ENCODE measurements around the gene ZNF827. TPM values are rescaled to one million over a fixed set of nuclear protein-coding genes. Genes with fewer than 3 reads are reported as not detected.

ZNF827 gene
- total RNA-seq, 1 experiment from 2014 or later, result 22.4 TPM

DNA sequence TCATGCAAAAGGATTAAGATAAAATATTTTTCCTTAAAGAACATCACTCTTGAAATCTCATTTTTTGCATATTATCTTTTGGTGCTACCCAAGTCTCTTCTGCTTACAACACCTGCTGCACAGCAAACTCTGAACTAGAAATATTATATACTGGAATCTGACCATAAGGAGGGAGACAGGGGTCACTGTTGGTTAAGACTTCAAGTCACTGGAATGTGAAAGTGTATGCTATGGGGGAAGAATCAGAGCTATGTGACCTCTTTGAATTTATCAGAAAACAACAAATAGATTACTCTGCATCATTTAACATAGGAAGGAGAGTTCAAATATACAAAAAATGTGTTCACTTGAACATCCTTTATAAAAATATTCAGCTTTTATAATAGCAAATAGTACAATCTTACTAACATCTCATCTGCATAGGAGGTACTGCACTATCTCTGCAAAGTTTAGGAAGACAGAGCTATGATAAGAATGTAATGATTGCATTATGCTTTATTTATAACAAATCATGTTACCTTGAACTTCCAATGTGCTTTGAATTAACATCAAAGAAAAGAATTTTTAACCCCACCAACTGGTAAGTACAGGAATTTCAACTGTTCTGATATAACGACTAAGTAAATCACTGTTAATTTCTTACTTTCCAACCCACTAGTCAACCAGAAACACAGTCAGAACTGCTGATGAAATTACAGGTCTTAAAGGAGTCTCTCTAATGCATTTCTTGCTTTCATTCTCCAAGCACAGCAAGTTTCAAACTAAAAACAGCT, 69.8 kb downstream of the ZNF827 start:
- Histone ChIP-seq H4K20me1 (ENCODE audit: insufficient read depth) (no peaks in the 10 kb centered on the region), H3K9me2 (ENCODE audit: insufficient read depth) (no peaks in the 10 kb centered on the region), H3K36me3 (ENCODE audit: low read depth) (no peaks in the 10 kb centered on the region), H3K27me3 (ENCODE audit: insufficient read depth, low read depth) (no peaks in the 10 kb centered on the region), H3F3A (ENCODE audit: insufficient read depth, low read depth) (no peaks in the 10 kb centered on the region), H3K4me1 (replicated peaks; ENCODE audit: insufficient read depth) (no peaks in the 10 kb centered on the region), H3K79me2 (ENCODE audit: low read depth) (no peaks in the 10 kb centered on the region), H3K27ac (no peak overlapping the region), H3K4me2 (no peak overlapping the region), H3K9me3 (ENCODE audit: insufficient read depth, low read depth) (no peaks in the 10 kb centered on the region), H3K4me3 (no peak overlapping the region), H2AFZ (no peak overlapping the region)
- no peak for DNase-seq
- POLR2A ChIA-PET (ENCODE audit: unreplicated experiment), result no interaction called here
- no TSS peak for BruUV-seq (replicated peaks)
- intact Hi-C loops (cut with micrococcal nuclease; ENCODE audit: unreplicated experiment), result no loop called here
- TF ChIP-seq, protein P1, sequence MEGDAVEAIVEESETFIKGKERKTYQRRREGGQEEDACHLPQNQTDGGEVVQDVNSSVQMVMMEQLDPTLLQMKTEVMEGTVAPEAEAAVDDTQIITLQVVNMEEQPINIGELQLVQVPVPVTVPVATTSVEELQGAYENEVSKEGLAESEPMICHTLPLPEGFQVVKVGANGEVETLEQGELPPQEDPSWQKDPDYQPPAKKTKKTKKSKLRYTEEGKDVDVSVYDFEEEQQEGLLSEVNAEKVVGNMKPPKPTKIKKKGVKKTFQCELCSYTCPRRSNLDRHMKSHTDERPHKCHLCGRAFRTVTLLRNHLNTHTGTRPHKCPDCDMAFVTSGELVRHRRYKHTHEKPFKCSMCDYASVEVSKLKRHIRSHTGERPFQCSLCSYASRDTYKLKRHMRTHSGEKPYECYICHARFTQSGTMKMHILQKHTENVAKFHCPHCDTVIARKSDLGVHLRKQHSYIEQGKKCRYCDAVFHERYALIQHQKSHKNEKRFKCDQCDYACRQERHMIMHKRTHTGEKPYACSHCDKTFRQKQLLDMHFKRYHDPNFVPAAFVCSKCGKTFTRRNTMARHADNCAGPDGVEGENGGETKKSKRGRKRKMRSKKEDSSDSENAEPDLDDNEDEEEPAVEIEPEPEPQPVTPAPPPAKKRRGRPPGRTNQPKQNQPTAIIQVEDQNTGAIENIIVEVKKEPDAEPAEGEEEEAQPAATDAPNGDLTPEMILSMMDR (conservative IDR thresholded peaks at IDR 0.05), result no peak; the same call in 1 of the 2 replicates
- no peak for TF ChIP-seq EZH2 (IDR thresholded peaks at IDR 0.05; ENCODE audit: low read depth)
- CTCF ChIA-PET, result no interaction called here

DNA sequence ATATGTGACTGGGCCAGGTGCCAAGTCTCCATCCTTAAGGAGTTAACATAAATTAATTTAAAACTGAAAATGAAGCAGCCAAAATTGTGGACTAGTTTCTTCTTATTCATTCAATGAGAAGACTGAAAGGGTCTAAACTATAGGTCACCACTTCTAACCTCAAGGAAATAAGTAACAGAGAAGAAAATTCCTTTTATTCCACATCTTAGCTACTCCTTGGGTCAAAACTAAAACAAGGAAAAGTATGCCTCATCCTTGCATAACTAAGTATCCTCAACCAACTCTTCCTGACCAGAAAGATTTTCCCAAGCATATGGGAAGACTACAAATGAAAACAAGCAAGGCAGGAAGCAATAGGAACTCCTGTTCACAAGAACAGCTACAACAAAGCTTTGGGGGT, 71.2 kb downstream of the ZNF827 start:
- intact Hi-C loops (cut with micrococcal nuclease; ENCODE audit: unreplicated experiment), result no loop called here
- no peaks in the 10 kb centered on the region for H4K20me1 ChIP-seq (ENCODE audit: insufficient read depth)
- ChIA-PET CTCF (no interaction called here), POLR2A (ENCODE audit: unreplicated experiment) (no interaction called here)
- no peak overlapping the region for H3K27ac ChIP-seq
- no peak for DNase-seq
- no peaks in the 10 kb centered on the region for H3K27me3 ChIP-seq (ENCODE audit: insufficient read depth, low read depth)
- H3K9me3 ChIP-seq (ENCODE audit: insufficient read depth, low read depth), result no peaks in the 10 kb centered on the region
- H3K4me2 ChIP-seq, result no peak overlapping the region
- no peaks in the 10 kb centered on the region for H3F3A ChIP-seq (ENCODE audit: insufficient read depth, low read depth)
- TF ChIP-seq, protein P1 (conservative IDR thresholded peaks at IDR 0.05), result no peak
- no peak for TF ChIP-seq EZH2 (IDR thresholded peaks at IDR 0.05; ENCODE audit: low read depth)
- BruUV-seq (replicated peaks), result no TSS peak
- H3K4me1 ChIP-seq (replicated peaks; ENCODE audit: insufficient read depth), result no peaks in the 10 kb centered on the region
- H2AFZ ChIP-seq, result no peak overlapping the region
- H3K79me2 ChIP-seq (ENCODE audit: low read depth), result no peaks in the 10 kb centered on the region
- H3K9me2 ChIP-seq (ENCODE audit: insufficient read depth), result no peaks in the 10 kb centered on the region
- H3K36me3 ChIP-seq (ENCODE audit: low read depth), result no peaks in the 10 kb centered on the region
- no peak overlapping the region for H3K4me3 ChIP-seq

DNA sequence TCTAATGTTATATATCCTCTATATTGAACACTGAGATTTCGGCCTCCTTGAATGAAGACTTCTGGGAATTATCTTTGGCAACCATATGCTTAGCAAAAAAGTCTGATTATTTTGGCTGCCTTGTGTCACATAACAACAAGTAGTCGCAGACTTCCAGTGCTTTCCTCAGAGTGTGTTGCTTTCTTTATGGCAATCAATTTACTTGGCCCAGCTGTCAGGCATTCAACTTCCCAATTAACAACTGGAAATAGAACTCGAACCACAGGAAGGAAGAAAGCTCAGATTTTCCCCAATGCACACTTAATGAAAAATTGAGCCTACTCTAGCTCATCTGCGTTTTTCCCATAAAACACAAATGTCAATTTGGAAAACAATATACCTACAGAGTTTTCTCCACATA, 71.6 kb downstream of the ZNF827 start:
- H3K27ac ChIP-seq, result no peak overlapping the region
- no TSS peak for BruUV-seq (replicated peaks)
- no peaks in the 10 kb centered on the region for H3K79me2 ChIP-seq (ENCODE audit: low read depth)
- H3K4me2 ChIP-seq, result no peak overlapping the region
- no peaks in the 10 kb centered on the region for H4K20me1 ChIP-seq (ENCODE audit: insufficient read depth)
- H3F3A ChIP-seq (ENCODE audit: insufficient read depth, low read depth), result no peaks in the 10 kb centered on the region
- no peaks in the 10 kb centered on the region for H3K36me3 ChIP-seq (ENCODE audit: low read depth)
- TF ChIP-seq, protein P1 (conservative IDR thresholded peaks at IDR 0.05), result no peak
- TF ChIP-seq EZH2 (IDR thresholded peaks at IDR 0.05; ENCODE audit: low read depth), result no peak
- no peaks in the 10 kb centered on the region for H3K27me3 ChIP-seq (ENCODE audit: insufficient read depth, low read depth)
- CTCF ChIA-PET, result no interaction called here
- POLR2A ChIA-PET (ENCODE audit: unreplicated experiment), result no interaction called here
- no peak overlapping the region for H2AFZ ChIP-seq
- intact Hi-C loops (cut with micrococcal nuclease; ENCODE audit: unreplicated experiment), result no loop called here
- no peaks in the 10 kb centered on the region for H3K9me3 ChIP-seq (ENCODE audit: insufficient read depth, low read depth)
- H3K4me3 ChIP-seq, result no peak overlapping the region
- no peaks in the 10 kb centered on the region for H3K9me2 ChIP-seq (ENCODE audit: insufficient read depth)
- no peak for DNase-seq
- H3K4me1 ChIP-seq (replicated peaks; ENCODE audit: insufficient read depth), result no peaks in the 10 kb centered on the region
